ENCODE data around the gene KCNAB1. TPM values are rescaled to one million over a fixed set of nuclear protein-coding genes. Genes with fewer than 3 reads are reported as not detected.

KCNAB1 gene
- total and polyA plus RNA-seq, 2 of the 8 experiments (the other 6 are each of a cell fraction or from before 2014, with no cell fraction given): 0.51 to 2.3 TPM

DNA sequence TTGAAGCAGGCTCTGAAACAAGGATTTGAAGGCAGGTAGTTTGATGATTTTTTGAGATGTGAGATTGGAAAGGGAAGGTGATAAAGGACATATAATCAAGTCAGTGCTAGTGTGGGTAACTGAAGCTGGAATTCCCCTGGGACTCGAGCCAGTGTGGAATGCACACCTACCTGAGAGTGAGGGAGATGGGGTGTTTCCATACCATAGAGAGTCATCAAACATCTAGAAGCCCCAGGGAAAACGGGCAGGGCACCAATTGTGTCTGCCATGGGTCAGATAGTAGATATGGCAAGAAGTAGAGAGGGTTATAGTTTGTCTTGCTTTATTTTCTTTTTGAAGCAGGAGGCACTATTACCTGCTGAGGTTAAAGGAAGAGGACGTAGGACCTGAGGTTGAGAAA is 314.5 kb downstream of the KCNAB1 start:
- H3K9ac ChIP-seq (replicated peaks in 1 of 4; ENCODE audit: extremely low read depth in 1 of 4, low read depth in 3 of 4, low read length in 3 of 4): no peak overlapping the region
- H3K4me2 ChIP-seq (ENCODE audit: insufficient read depth in 1 of 2, low read depth in 2 of 2, low read length in 2 of 2): no peak overlapping the region
- ChIA-PET CTCF (ENCODE audit: partially characterized antibody) (interaction anchor here (1.6 to 3.5 kb wide), 2 partner anchors 9 to 11 kb away, joined by 3 to 13 read pairs; no protein-coding TSS in a partner anchor), POLR2A (ENCODE audit: partially characterized antibody) (no interaction called here)
- H2BK15ac ChIP-seq (ENCODE audit: low read length): no peak overlapping the region
- no peak overlapping the region for H4K91ac ChIP-seq (replicated peaks; ENCODE audit: insufficient read length, low read length)
- no peak overlapping the region for H3K4me3 ChIP-seq (ENCODE audit: extremely low read depth in 1 of 4, insufficient read depth in 2 of 4, low read depth in 3 of 4, low read length in 4 of 4)
- no peaks in the 10 kb centered on the region for H4K20me1 ChIP-seq (replicated peaks in 1 of 2; ENCODE audit: control insufficient read depth in 1 of 2, insufficient read depth in 2 of 2, low read length in 2 of 2)
- no peak overlapping the region for H4K8ac ChIP-seq (ENCODE audit: extremely low read depth, insufficient read depth, low read length)
- no peaks in the 10 kb centered on the region for H3K23me2 ChIP-seq (ENCODE audit: low read depth, low read length)
- H2BK12ac ChIP-seq (ENCODE audit: low read depth, low read length): no peak overlapping the region
- no peaks in the 10 kb centered on the region for H3K79me2 ChIP-seq (ENCODE audit: control insufficient read depth in 1 of 2, insufficient read depth in 2 of 2, low read length in 2 of 2)
- no peak overlapping the region for H3K18ac ChIP-seq (ENCODE audit: extremely low read depth, low read length)
- H3K4me1 ChIP-seq (replicated peaks in 1 of 4; ENCODE audit: control insufficient read depth in 3 of 4, insufficient read depth in 4 of 4, low read length in 3 of 4): no peaks in the 10 kb centered on the region
- no peak overlapping the region for H3K14ac ChIP-seq (ENCODE audit: insufficient read length)
- WGBS, 2 experiments (ENCODE audit: extremely low coverage in 1 of 2, insufficient coverage in 1 of 2, insufficient read length in 1 of 2, insufficient replicate concordance in 2 of 2, low coverage in 1 of 2, low lambda C conversion rate in 2 of 2, missing lambda C conversion rate in 1 of 2): 78% methylated on average over 3 of the region's 3 CpGs; no CpG with 5 or more reads in 1 of the 2 experiments
- H3K27me3 ChIP-seq (replicated peaks in 1 of 4; ENCODE audit: control insufficient read depth in 3 of 4, extremely low read depth in 1 of 4, insufficient read depth in 3 of 4, low read length in 3 of 4): no peaks in the 10 kb centered on the region
- no peak overlapping the region for H2BK120ac ChIP-seq (replicated peaks; ENCODE audit: low read depth, low read length)
- H4K5ac ChIP-seq (ENCODE audit: insufficient read length, low read depth, low read length): no peak overlapping the region
- no peak overlapping the region for H3K56ac ChIP-seq (replicated peaks; ENCODE audit: insufficient read length, low read depth, low read length)
- H2BK20ac ChIP-seq (ENCODE audit: low read length): no peak overlapping the region
- no peak overlapping the region for H2BK5ac ChIP-seq (ENCODE audit: low read depth, low read length)
- no peak overlapping the region for H3K27ac ChIP-seq (ENCODE audit: low read depth, low read length)
- DNase-seq (ENCODE audit: low read depth in 1 of 2, low spot score in 2 of 2): no peak
- H3K9me3 ChIP-seq (ENCODE audit: insufficient read depth in 2 of 2, low read depth in 1 of 2, low read length in 1 of 2): no peaks in the 10 kb centered on the region
- H2AK5ac ChIP-seq (ENCODE audit: low read depth, low read length): no peak overlapping the region
- H3K4ac ChIP-seq (replicated peaks; ENCODE audit: insufficient read length, low read depth, low read length): no peak overlapping the region
- no peak for FAIRE-seq
- H3K23ac ChIP-seq (ENCODE audit: insufficient read length): no peak overlapping the region
- H3K36me3 ChIP-seq (ENCODE audit: control insufficient read depth in 2 of 4, insufficient read depth in 4 of 4, low read length in 3 of 4): no peaks in the 10 kb centered on the region
- no peaks in the 10 kb centered on the region for H3K79me1 ChIP-seq (ENCODE audit: low read depth, low read length)
- no peak overlapping the region for H2AFZ ChIP-seq (ENCODE audit: low read length)
- TF ChIP-seq SAP30 (IDR thresholded peaks at IDR 0.05; ENCODE audit: insufficient read depth, insufficient replicate concordance, low read length) (no peak), PHF8 (conservative IDR thresholded peaks at IDR 0.05; ENCODE audit: low read depth, low read length) (no peak), JUND (IDR thresholded peaks at IDR 0.05; ENCODE audit: low read length) (no peak), KDM4A (IDR thresholded peaks at IDR 0.05; ENCODE audit: low read depth, low read length, severe bottlenecking) (no peak), ASH2L (IDR thresholded peaks at IDR 0.05; ENCODE audit: low read length) (no peak), CTBP2 (IDR thresholded peaks at IDR 0.05; ENCODE audit: borderline replicate concordance, insufficient read depth, insufficient read length, low read length) (no peak), SP1 (IDR thresholded peaks at IDR 0.05; ENCODE audit: low read depth, low read length) (no peak), HDAC6 (IDR thresholded peaks at IDR 0.05; ENCODE audit: low read depth, low read length) (no peak), SIN3A (conservative IDR thresholded peaks at IDR 0.05 in 1 of 2, IDR thresholded peaks at IDR 0.05 in 1 of 2; ENCODE audit: low read depth in 1 of 2, low read length in 2 of 2) (no peak), SP4 (IDR thresholded peaks at IDR 0.05; ENCODE audit: low read length) (no peak), SIRT6 (IDR thresholded peaks at IDR 0.05; ENCODE audit: low read length) (no peak), SP2 (IDR thresholded peaks at IDR 0.05; ENCODE audit: low read length) (no peak), GABPA (IDR thresholded peaks at IDR 0.05; ENCODE audit: borderline replicate concordance, insufficient read depth, low read length) (no peak), EZH2 (IDR thresholded peaks at IDR 0.05; ENCODE audit: low read depth, low read length, severe bottlenecking) (no peak), POU5F1 (IDR thresholded peaks at IDR 0.05; ENCODE audit: low read depth, low read length) (no peak), BACH1 (IDR thresholded peaks at IDR 0.05; ENCODE audit: low read length) (no peak)

Data from H1 (cell line).